Hepatocyte (in vitro differentiated cells): ENCODE measurements around the gene POU3F1. TPM values are rescaled to one million over a fixed set of nuclear protein-coding genes. Genes with fewer than 3 reads are reported as not detected.

Source experiments
- DNase-seq: peaks from one replicate; pipeline ENCODE4 v3.0.0-alpha.2; 2016; ENCODE audit warnings: low spot score
- H2AFZ ChIP-seq: fragments of 200-600 bp; sonication (generic); 2 replicates; pipeline ENCODE4 v1.6.0; 2016; ENCODE audit warnings: antibody characterized with exemption, mild to moderate bottlenecking
- H3K27ac ChIP-seq: fragments of 200-600 bp; sonication (generic); 2 replicates; pipeline ENCODE4 v1.5.1; 2016; ENCODE audit warnings: mild to moderate bottlenecking
- H3K27me3 ChIP-seq: fragments of 200-600 bp; sonication (generic); 2 replicates; pipeline ENCODE4 v1.6.1; 2016
- H3K36me3 ChIP-seq: fragments of 200-600 bp; sonication (generic); replicated peaks from 2 replicates; pipeline ENCODE4 v1.5.1; 2016; ENCODE audit warnings: low read depth; ENCODE audit not compliant: insufficient read depth
- H3K4me1 ChIP-seq: fragments of 200-600 bp; sonication (generic); 2 replicates; pipeline ENCODE4 v1.5.1; 2016; ENCODE audit warnings: mild to moderate bottlenecking, moderate library complexity; ENCODE audit not compliant: insufficient read depth
- H3K4me2 ChIP-seq: fragments of 200-600 bp; sonication (generic); 2 replicates; pipeline ENCODE4 v1.6.0; 2016
- H3K4me3 ChIP-seq: fragments of 200-600 bp; sonication (generic); 2 replicates; pipeline ENCODE4 v1.5.1; 2016; ENCODE audit warnings: mild to moderate bottlenecking
- H3K79me2 ChIP-seq: fragments of 200-600 bp; sonication (generic); 2 replicates; pipeline ENCODE4 v1.6.0; 2017; ENCODE audit warnings: mild to moderate bottlenecking
- H3K9me2 ChIP-seq: fragments of 200-600 bp; sonication (generic); replicated peaks from 2 replicates; pipeline ENCODE4 v1.6.0; 2017; ENCODE audit warnings: mild to moderate bottlenecking; ENCODE audit not compliant: insufficient read depth
- H3K9me3 ChIP-seq: fragments of 200-600 bp; sonication (generic); 2 replicates; pipeline ENCODE4 v1.5.1; 2016; ENCODE audit warnings: low read depth, mild to moderate bottlenecking
- H4K20me1 ChIP-seq: fragments of 200-600 bp; sonication (generic); 2 replicates; pipeline ENCODE4 v1.6.0; 2016; ENCODE audit warnings: mild to moderate bottlenecking; ENCODE audit not compliant: insufficient read depth, poor library complexity, severe bottlenecking
- CTCF ChIP-seq: fragments of 200-600 bp; sonication (generic); IDR thresholded peaks from 2 replicates; pipeline ENCODE4 v1.5.1; 2016; ENCODE audit warnings: antibody characterized with exemption, mild to moderate bottlenecking; ENCODE audit not compliant: poor library complexity
- EZH2 ChIP-seq: fragments of 200-600 bp; sonication (generic); IDR thresholded peaks from 2 replicates; pipeline ENCODE4 v1.6.1; 2016; ENCODE audit warnings: antibody characterized with exemption, mild to moderate bottlenecking, borderline replicate concordance
- EZH2phosphoT487 ChIP-seq: fragments of 200-600 bp; sonication (generic); IDR thresholded peaks from one replicate; pipeline ENCODE4 v1.6.1; 2018; ENCODE audit warnings: antibody characterized with exemption, mild to moderate bottlenecking, low read depth, moderate library complexity; ENCODE audit not compliant: unreplicated experiment, severe bottlenecking
- WGBS: methylation state at CpG from one replicate; pipeline ENCODE4 v1.1.6; 2016; ENCODE audit warnings: low lambda C conversion rate; ENCODE audit errors: missing lambda C conversion rate; 5-methylcytosine and 5-hydroxymethylcytosine counted together
- polyA plus RNA-seq: library from polyadenylated mRNA; unstranded; fragments of >200 nt; fragmentation: Nextera tagmentation; extraction: Ambion mirVana; gene quantifications from 2 replicates; pipeline ENCODE4 v1.2.1, GENCODE V29; 2016
- total RNA-seq: library from RNA; depleted of rRNA; stranded (reverse); fragments of >200 nt; gene quantifications from 2 replicates; pipeline ENCODE4 v1.2.3, GENCODE V29; 2014

The POU3F1 gene
- total and polyA plus RNA-seq, 2 experiments from 2014 or later, result 0.73 TPM; not detected in 1

GRCh38 chr1:38089712-38090360 is 43.2 kb upstream of the POU3F1 start:
- Histone ChIP-seq H3K4me2 (no peak overlapping the region), H3K36me3 (no peaks in the 10 kb centered on the region), H3K4me1 (no peaks in the 10 kb centered on the region), H2AFZ (no peak overlapping the region), H4K20me1 (no peaks in the 10 kb centered on the region), H3K27me3 (peaks cover 28% of the 10 kb centered on the region), H3K79me2 (no peaks in the 10 kb centered on the region), H3K9me2 (no peaks in the 10 kb centered on the region), H3K9me3 (no peaks in the 10 kb centered on the region), H3K4me3 (no peak overlapping the region), H3K27ac (no peak overlapping the region)
- WGBS, result 92% methylated on average over 11 of the region's 11 CpGs
- TF ChIP-seq CTCF (no peak), EZH2 (no peak), EZH2phosphoT487 (no peak)
- DNase-seq, result no peak

- no peaks in the 10 kb centered on the region for H4K20me1 ChIP-seq
- H3K4me3 ChIP-seq, result no peak overlapping the region
- WGBS, result 74% methylated on average over 6 of the region's 6 CpGs
Measured at GRCh38 chr1:38088791-38089190, 42.2 kb upstream of the POU3F1 start.

GRCh38 chr1:38088366-38088765 is 41.8 kb upstream of the POU3F1 start:
- Histone ChIP-seq H3K36me3 (no peaks in the 10 kb centered on the region), H3K79me2 (no peaks in the 10 kb centered on the region), H3K4me1 (no peaks in the 10 kb centered on the region), H4K20me1 (no peaks in the 10 kb centered on the region), H2AFZ (no peak overlapping the region), H3K9me2 (no peaks in the 10 kb centered on the region), H3K27ac (no peak overlapping the region), H3K4me2 (no peak overlapping the region), H3K9me3 (no peaks in the 10 kb centered on the region), H3K27me3 (peaks cover 21% of the 10 kb centered on the region), H3K4me3 (no peak overlapping the region)
- TF ChIP-seq EZH2 (no peak), EZH2phosphoT487 (no peak), CTCF (no peak)
- WGBS, result 25% methylated on average over 6 of the region's 6 CpGs
- DNase-seq, result peak; percentile 65

More at GRCh38 chr1:38088791-38089190, 42.2 kb upstream of the POU3F1 start:
- DNase-seq, result no peak
- no peak overlapping the region for H3K4me2 ChIP-seq
- no peaks in the 10 kb centered on the region for H3K79me2 ChIP-seq
- TF ChIP-seq CTCF, result no peak
- no peak for TF ChIP-seq EZH2
- no peak for TF ChIP-seq EZH2phosphoT487
- H3K27ac ChIP-seq, result no peak overlapping the region
- H3K36me3 ChIP-seq, result no peaks in the 10 kb centered on the region
- H3K27me3 ChIP-seq, result peaks cover 24% of the 10 kb centered on the region
- H3K4me1 ChIP-seq, result no peaks in the 10 kb centered on the region
- no peaks in the 10 kb centered on the region for H3K9me2 ChIP-seq
- no peak overlapping the region for H2AFZ ChIP-seq
- no peaks in the 10 kb centered on the region for H3K9me3 ChIP-seq
